ENCODE measurements around the gene HIVEP3. TPM values are rescaled to one million over a fixed set of nuclear protein-coding genes. Genes with fewer than 3 reads are reported as not detected.

The HIVEP3 gene
- total and polyA plus RNA-seq, 2 experiments from 2014 or later: 0.57 to 5.9 TPM

DNA sequence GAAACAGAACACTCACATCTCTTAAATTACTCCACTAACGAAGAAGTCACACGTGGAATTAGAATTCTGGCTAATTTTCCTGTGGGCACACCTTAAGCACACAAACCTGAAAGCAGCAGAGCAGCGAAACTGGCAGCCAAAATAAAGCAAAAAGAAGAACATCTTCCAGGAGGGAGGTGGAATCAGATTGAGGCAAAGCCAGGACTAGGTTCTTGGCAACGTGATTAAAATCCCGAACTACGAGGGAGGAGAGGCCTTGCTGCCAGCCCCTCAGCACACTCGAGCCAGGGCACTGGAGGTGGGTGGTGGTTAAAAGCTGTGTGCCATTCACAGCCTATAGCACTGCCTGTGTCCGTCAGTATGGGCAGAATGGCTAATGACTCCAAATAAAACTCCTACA is 58.0 kb downstream of the HIVEP3 start:
- Histone ChIP-seq H4K20me1 (ENCODE audit: insufficient read depth, poor library complexity, severe bottlenecking) (no peaks in the 10 kb centered on the region), H3K4me1 (ENCODE audit: insufficient read depth) (peaks cover 5% of the 10 kb centered on the region), H3K27me3 (no peaks in the 10 kb centered on the region), H3K36me3 (replicated peaks; ENCODE audit: insufficient read depth, low read depth) (no peaks in the 10 kb centered on the region), H3K79me2 (no peaks in the 10 kb centered on the region), H3K4me2 (no peak overlapping the region), H3K9me2 (replicated peaks; ENCODE audit: insufficient read depth) (no peaks in the 10 kb centered on the region), H3K4me3 (no peak overlapping the region), H2AFZ (no peak overlapping the region), H3K27ac (no peak overlapping the region), H3K9me3 (ENCODE audit: low read depth) (no peaks in the 10 kb centered on the region)
- TF ChIP-seq, protein P1, sequence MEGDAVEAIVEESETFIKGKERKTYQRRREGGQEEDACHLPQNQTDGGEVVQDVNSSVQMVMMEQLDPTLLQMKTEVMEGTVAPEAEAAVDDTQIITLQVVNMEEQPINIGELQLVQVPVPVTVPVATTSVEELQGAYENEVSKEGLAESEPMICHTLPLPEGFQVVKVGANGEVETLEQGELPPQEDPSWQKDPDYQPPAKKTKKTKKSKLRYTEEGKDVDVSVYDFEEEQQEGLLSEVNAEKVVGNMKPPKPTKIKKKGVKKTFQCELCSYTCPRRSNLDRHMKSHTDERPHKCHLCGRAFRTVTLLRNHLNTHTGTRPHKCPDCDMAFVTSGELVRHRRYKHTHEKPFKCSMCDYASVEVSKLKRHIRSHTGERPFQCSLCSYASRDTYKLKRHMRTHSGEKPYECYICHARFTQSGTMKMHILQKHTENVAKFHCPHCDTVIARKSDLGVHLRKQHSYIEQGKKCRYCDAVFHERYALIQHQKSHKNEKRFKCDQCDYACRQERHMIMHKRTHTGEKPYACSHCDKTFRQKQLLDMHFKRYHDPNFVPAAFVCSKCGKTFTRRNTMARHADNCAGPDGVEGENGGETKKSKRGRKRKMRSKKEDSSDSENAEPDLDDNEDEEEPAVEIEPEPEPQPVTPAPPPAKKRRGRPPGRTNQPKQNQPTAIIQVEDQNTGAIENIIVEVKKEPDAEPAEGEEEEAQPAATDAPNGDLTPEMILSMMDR (IDR thresholded peaks at IDR 0.05; ENCODE audit: poor library complexity): no peak
- TF ChIP-seq EZH2phosphoT487 (IDR thresholded peaks at IDR 0.05; ENCODE audit: low read depth, severe bottlenecking, unreplicated experiment) (no peak), EZH2 (IDR thresholded peaks at IDR 0.05; ENCODE audit: borderline replicate concordance) (no peak)
- WGBS (ENCODE audit: low lambda C conversion rate, missing lambda C conversion rate): 86% methylated on average over 8 of the region's 8 CpGs
- no peak for DNase-seq (ENCODE audit: low spot score)

DNA sequence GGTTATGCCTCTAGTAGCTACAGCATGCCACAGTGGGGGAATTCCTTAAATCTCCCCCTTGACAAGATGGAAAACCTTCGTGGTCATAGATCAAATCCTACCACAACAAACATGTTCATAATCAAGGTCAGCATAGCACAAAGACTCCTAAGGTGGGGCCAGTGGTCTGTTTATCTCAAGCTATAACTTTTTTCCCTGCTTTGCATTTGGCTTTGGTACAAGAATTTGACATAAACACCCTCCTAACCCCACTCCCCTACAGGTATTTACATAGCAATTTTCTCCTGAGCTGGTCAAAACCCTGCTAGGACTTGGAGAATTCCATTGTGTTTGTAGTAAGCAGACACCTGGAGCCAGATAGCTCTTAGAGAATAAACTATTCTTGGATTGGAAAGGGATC is 58.5 kb downstream of the HIVEP3 start:
- no peaks in the 10 kb centered on the region for H3K9me2 ChIP-seq (replicated peaks; ENCODE audit: insufficient read depth)
- H3K9me3 ChIP-seq (ENCODE audit: low read depth): no peaks in the 10 kb centered on the region
- WGBS (ENCODE audit: low lambda C conversion rate, missing lambda C conversion rate): 50% methylated on average over 1 of the region's 1 CpG
- H2AFZ ChIP-seq: no peak overlapping the region
- H3K27ac ChIP-seq: no peak overlapping the region
- no peak for DNase-seq (ENCODE audit: low spot score)
- no peaks in the 10 kb centered on the region for H3K27me3 ChIP-seq
- H3K4me1 ChIP-seq (ENCODE audit: insufficient read depth): peaks cover 5% of the 10 kb centered on the region
- no peaks in the 10 kb centered on the region for H4K20me1 ChIP-seq (ENCODE audit: insufficient read depth, poor library complexity, severe bottlenecking)
- TF ChIP-seq EZH2phosphoT487 (IDR thresholded peaks at IDR 0.05; ENCODE audit: low read depth, severe bottlenecking, unreplicated experiment) (no peak), EZH2 (IDR thresholded peaks at IDR 0.05; ENCODE audit: borderline replicate concordance) (no peak)
- TF ChIP-seq, protein P1 (IDR thresholded peaks at IDR 0.05; ENCODE audit: poor library complexity): no peak
- no peaks in the 10 kb centered on the region for H3K36me3 ChIP-seq (replicated peaks; ENCODE audit: insufficient read depth, low read depth)
- no peak overlapping the region for H3K4me3 ChIP-seq
- no peak overlapping the region for H3K4me2 ChIP-seq
- no peaks in the 10 kb centered on the region for H3K79me2 ChIP-seq

DNA sequence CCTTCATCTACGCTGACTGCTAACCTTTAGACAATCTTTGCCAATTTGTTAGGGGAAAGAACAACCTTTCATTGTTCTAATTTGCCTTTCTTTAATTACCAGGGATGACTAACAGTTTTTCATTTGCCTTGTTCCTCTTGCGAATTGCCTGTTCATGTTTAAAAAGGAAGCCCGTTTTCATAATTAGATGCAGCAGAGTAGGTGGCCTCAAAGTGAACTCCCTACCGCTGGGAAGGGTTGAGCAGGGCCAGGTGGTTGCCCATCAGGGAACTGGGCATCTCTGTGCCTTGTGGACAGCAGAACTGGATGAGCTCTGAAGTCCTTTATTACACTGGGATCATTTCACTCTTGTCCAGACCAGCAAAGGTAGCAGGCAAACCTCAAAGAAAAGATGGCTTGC is 59.0 kb downstream of the HIVEP3 start:
- no peak for DNase-seq (ENCODE audit: low spot score)
- no peaks in the 10 kb centered on the region for H3K9me2 ChIP-seq (replicated peaks; ENCODE audit: insufficient read depth)
- H3K4me1 ChIP-seq (ENCODE audit: insufficient read depth): peaks cover 5% of the 10 kb centered on the region
- H3K4me2 ChIP-seq: no peak overlapping the region
- WGBS (ENCODE audit: low lambda C conversion rate, missing lambda C conversion rate): 85% methylated on average over 4 of the region's 4 CpGs
- TF ChIP-seq EZH2phosphoT487 (IDR thresholded peaks at IDR 0.05; ENCODE audit: low read depth, severe bottlenecking, unreplicated experiment) (no peak), EZH2 (IDR thresholded peaks at IDR 0.05; ENCODE audit: borderline replicate concordance) (no peak)
- TF ChIP-seq, protein P1 (IDR thresholded peaks at IDR 0.05; ENCODE audit: poor library complexity): no peak
- no peaks in the 10 kb centered on the region for H3K27me3 ChIP-seq
- no peak overlapping the region for H3K27ac ChIP-seq
- H3K79me2 ChIP-seq: no peaks in the 10 kb centered on the region
- no peaks in the 10 kb centered on the region for H4K20me1 ChIP-seq (ENCODE audit: insufficient read depth, poor library complexity, severe bottlenecking)
- no peak overlapping the region for H2AFZ ChIP-seq
- no peaks in the 10 kb centered on the region for H3K9me3 ChIP-seq (ENCODE audit: low read depth)
- no peak overlapping the region for H3K4me3 ChIP-seq
- H3K36me3 ChIP-seq (replicated peaks; ENCODE audit: insufficient read depth, low read depth): no peaks in the 10 kb centered on the region

DNA sequence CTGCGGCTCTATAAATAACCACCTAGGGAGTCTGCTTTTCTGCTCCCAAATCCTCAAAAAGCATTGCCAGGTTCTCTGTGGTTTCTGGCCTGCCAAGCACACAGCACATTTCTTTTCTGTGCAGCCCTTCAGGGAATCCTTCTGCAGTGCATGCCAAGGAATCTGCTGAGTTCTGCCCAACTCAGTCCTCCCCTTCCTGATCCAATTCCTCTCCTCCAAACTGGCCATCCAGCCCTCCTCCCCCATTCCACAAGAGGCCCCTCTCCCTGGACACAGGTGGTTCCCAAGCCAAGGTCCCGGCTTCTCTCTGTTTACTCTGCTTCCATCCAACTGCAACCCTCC is 61.8 kb downstream of the HIVEP3 start:
- WGBS (ENCODE audit: low lambda C conversion rate, missing lambda C conversion rate): 79% methylated on average over 2 of the region's 2 CpGs
- TF ChIP-seq, protein P1 (IDR thresholded peaks at IDR 0.05; ENCODE audit: poor library complexity): no peak
- TF ChIP-seq EZH2phosphoT487 (IDR thresholded peaks at IDR 0.05; ENCODE audit: low read depth, severe bottlenecking, unreplicated experiment) (no peak), EZH2 (IDR thresholded peaks at IDR 0.05; ENCODE audit: borderline replicate concordance) (no peak)
- no peak overlapping the region for H3K4me2 ChIP-seq

More for the DNA sequence above, 61.8 kb downstream of the HIVEP3 start:
- Histone ChIP-seq H3K27me3 (no peaks in the 10 kb centered on the region), H3K4me1 (ENCODE audit: insufficient read depth) (no peaks in the 10 kb centered on the region), H3K9me2 (replicated peaks; ENCODE audit: insufficient read depth) (no peaks in the 10 kb centered on the region), H3K79me2 (no peaks in the 10 kb centered on the region), H3K9me3 (ENCODE audit: low read depth) (no peaks in the 10 kb centered on the region), H2AFZ (no peak overlapping the region), H3K27ac (no peak overlapping the region), H4K20me1 (ENCODE audit: insufficient read depth, poor library complexity, severe bottlenecking) (no peaks in the 10 kb centered on the region), H3K4me3 (no peak overlapping the region), H3K36me3 (replicated peaks; ENCODE audit: insufficient read depth, low read depth) (no peaks in the 10 kb centered on the region)
- no peak for DNase-seq (ENCODE audit: low spot score)
